ENCODE results near the gene NAALADL2. TPM values are rescaled to one million over a fixed set of nuclear protein-coding genes. Genes with fewer than 3 reads are reported as not detected.

The NAALADL2 gene
- total RNA-seq, 1 experiment from 2014 or later: 2.7 TPM

DNA sequence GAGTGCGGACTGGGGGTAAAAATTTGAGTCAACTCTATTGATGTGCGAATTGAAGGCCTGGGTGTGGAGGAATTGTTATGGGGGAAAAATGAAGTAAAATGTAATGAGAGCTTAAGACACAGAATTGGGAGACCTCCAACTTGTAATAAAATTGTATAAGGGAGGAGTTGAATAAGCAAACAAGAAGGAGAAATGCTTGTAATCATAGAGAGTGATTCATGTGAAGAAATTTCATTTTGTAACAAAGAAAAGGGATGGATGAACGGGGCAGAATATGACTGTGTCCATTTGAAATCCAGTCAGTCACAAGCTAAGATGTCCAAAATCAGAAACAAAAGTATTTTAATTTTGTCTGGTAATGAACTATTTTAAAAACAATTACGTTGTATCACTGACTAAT, 552.3 kb downstream of the NAALADL2 start:
- DNase-seq (ENCODE audit: low read depth, low spot score): no peak
- H3K4me1 ChIP-seq (ENCODE audit: control insufficient read depth, insufficient read depth, low read length): no peaks in the 10 kb centered on the region
- H3K36me3 ChIP-seq (ENCODE audit: control insufficient read depth, insufficient read depth, low read length): no peaks in the 10 kb centered on the region
- H3K27ac ChIP-seq (ENCODE audit: low read length): no peak overlapping the region
- TF ChIP-seq POLR2AphosphoS5 (IDR thresholded peaks at IDR 0.05; ENCODE audit: low read depth, low read length) (no peak), TCF7L2 (IDR thresholded peaks at IDR 0.05; ENCODE audit: low read depth, low read length) (no peak), SIN3A (IDR thresholded peaks at IDR 0.05; ENCODE audit: borderline replicate concordance, insufficient read depth, low read depth, low read length) (no peak)
- TF ChIP-seq, protein P1, sequence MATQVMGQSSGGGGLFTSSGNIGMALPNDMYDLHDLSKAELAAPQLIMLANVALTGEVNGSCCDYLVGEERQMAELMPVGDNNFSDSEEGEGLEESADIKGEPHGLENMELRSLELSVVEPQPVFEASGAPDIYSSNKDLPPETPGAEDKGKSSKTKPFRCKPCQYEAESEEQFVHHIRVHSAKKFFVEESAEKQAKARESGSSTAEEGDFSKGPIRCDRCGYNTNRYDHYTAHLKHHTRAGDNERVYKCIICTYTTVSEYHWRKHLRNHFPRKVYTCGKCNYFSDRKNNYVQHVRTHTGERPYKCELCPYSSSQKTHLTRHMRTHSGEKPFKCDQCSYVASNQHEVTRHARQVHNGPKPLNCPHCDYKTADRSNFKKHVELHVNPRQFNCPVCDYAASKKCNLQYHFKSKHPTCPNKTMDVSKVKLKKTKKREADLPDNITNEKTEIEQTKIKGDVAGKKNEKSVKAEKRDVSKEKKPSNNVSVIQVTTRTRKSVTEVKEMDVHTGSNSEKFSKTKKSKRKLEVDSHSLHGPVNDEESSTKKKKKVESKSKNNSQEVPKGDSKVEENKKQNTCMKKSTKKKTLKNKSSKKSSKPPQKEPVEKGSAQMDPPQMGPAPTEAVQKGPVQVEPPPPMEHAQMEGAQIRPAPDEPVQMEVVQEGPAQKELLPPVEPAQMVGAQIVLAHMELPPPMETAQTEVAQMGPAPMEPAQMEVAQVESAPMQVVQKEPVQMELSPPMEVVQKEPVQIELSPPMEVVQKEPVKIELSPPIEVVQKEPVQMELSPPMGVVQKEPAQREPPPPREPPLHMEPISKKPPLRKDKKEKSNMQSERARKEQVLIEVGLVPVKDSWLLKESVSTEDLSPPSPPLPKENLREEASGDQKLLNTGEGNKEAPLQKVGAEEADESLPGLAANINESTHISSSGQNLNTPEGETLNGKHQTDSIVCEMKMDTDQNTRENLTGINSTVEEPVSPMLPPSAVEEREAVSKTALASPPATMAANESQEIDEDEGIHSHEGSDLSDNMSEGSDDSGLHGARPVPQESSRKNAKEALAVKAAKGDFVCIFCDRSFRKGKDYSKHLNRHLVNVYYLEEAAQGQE (IDR thresholded peaks at IDR 0.05; ENCODE audit: insufficient read depth in 1 of 2, low read depth in 2 of 2, low read length in 1 of 2): no peak
- TF ChIP-seq, protein P2, sequence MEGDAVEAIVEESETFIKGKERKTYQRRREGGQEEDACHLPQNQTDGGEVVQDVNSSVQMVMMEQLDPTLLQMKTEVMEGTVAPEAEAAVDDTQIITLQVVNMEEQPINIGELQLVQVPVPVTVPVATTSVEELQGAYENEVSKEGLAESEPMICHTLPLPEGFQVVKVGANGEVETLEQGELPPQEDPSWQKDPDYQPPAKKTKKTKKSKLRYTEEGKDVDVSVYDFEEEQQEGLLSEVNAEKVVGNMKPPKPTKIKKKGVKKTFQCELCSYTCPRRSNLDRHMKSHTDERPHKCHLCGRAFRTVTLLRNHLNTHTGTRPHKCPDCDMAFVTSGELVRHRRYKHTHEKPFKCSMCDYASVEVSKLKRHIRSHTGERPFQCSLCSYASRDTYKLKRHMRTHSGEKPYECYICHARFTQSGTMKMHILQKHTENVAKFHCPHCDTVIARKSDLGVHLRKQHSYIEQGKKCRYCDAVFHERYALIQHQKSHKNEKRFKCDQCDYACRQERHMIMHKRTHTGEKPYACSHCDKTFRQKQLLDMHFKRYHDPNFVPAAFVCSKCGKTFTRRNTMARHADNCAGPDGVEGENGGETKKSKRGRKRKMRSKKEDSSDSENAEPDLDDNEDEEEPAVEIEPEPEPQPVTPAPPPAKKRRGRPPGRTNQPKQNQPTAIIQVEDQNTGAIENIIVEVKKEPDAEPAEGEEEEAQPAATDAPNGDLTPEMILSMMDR (IDR thresholded peaks at IDR 0.05): no peak
- in situ Hi-C loops (cut with HindIII; ENCODE audit: low pct_unique_long_range_greater_than_20kb, low sequenced_read_pairs) (no loop called here), intact Hi-C loops (cut with micrococcal nuclease; ENCODE audit: unreplicated experiment) (no loop called here)
- H3K4me3 ChIP-seq (ENCODE audit: low read depth in 2 of 2, low read length in 2 of 2): no peak overlapping the region
- CTCF ChIA-PET: no interaction called here
- no peaks in the 10 kb centered on the region for H3K9me3 ChIP-seq (ENCODE audit: control insufficient read depth, insufficient read depth, low read depth, low read length)
- no peak for ATAC-seq
- POLR2A ChIA-PET: no interaction called here
- no peaks in the 10 kb centered on the region for H3K27me3 ChIP-seq (ENCODE audit: control insufficient read depth, insufficient read depth, low read length)
- BruUV-seq (replicated peaks): no TSS peak

DNA sequence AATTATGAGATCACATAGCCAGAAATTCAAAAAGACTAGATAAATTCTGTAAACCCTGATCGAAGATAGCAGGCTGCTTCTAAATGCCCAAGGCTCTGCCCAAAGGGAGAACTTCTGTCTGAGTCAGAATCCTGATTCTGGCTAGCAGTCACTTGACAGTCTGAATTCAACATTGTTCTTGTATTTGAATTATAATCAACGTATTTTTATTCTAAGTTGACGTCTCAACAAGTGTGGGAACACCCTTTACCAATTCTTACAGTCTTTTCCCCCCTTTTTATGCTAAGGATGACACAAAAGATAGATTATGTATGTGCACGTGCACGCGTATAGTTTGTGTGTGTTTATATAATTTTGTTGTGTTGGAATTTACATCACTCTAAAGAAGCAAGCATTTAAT, 552.8 kb downstream of the NAALADL2 start:
- ChIA-PET CTCF (no interaction called here), POLR2A (no interaction called here)
- intact Hi-C loops (cut with micrococcal nuclease; ENCODE audit: unreplicated experiment): no loop called here
- no peaks in the 10 kb centered on the region for H3K9me3 ChIP-seq (ENCODE audit: control insufficient read depth, insufficient read depth, low read depth, low read length)
- ATAC-seq (no peak), DNase-seq (ENCODE audit: low read depth, low spot score) (no peak)
- TF ChIP-seq TCF7L2 (IDR thresholded peaks at IDR 0.05; ENCODE audit: low read depth, low read length) (no peak), SIN3A (IDR thresholded peaks at IDR 0.05; ENCODE audit: borderline replicate concordance, insufficient read depth, low read depth, low read length) (no peak), POLR2AphosphoS5 (IDR thresholded peaks at IDR 0.05; ENCODE audit: low read depth, low read length) (no peak)
- TF ChIP-seq, protein P1 (IDR thresholded peaks at IDR 0.05; ENCODE audit: insufficient read depth in 1 of 2, low read depth in 2 of 2, low read length in 1 of 2): no peak
- TF ChIP-seq, protein P2 (IDR thresholded peaks at IDR 0.05): no peak
- no peaks in the 10 kb centered on the region for H3K4me1 ChIP-seq (ENCODE audit: control insufficient read depth, insufficient read depth, low read length)
- no peak overlapping the region for H3K4me3 ChIP-seq (ENCODE audit: low read depth in 2 of 2, low read length in 2 of 2)
- in situ Hi-C loops (cut with HindIII; ENCODE audit: low pct_unique_long_range_greater_than_20kb, low sequenced_read_pairs): no loop called here
- no peak overlapping the region for H3K27ac ChIP-seq (ENCODE audit: low read length)
- H3K27me3 ChIP-seq (ENCODE audit: control insufficient read depth, insufficient read depth, low read length): no peaks in the 10 kb centered on the region
- no peaks in the 10 kb centered on the region for H3K36me3 ChIP-seq (ENCODE audit: control insufficient read depth, insufficient read depth, low read length)
- BruUV-seq (replicated peaks): no TSS peak
